OCI-LY1 (cell line): ENCODE measurements around the gene DIP2C.

Experiments
- EZH2 ChIP-seq: fragments of 200-600 bp; sonication (generic), shearing (Covaris generic); IDR thresholded peaks from 2 replicates; pipeline ENCODE4 v1.8.0; 2017; ENCODE audit warnings: borderline replicate concordance, mixed run types, mild to moderate bottlenecking, antibody characterized with exemption, low read length, moderate library complexity, mixed read lengths
- TF ChIP-seq, protein P1 (sequence below): fragments of 200-600 bp; sonication (generic), shearing (Covaris generic); IDR thresholded peaks from 2 replicates; pipeline ENCODE4 v1.5.1; 2017; ENCODE audit warnings: mild to moderate bottlenecking, antibody characterized with exemption, low read length, moderate library complexity, mixed read lengths

- TF ChIP-seq, protein P1, sequence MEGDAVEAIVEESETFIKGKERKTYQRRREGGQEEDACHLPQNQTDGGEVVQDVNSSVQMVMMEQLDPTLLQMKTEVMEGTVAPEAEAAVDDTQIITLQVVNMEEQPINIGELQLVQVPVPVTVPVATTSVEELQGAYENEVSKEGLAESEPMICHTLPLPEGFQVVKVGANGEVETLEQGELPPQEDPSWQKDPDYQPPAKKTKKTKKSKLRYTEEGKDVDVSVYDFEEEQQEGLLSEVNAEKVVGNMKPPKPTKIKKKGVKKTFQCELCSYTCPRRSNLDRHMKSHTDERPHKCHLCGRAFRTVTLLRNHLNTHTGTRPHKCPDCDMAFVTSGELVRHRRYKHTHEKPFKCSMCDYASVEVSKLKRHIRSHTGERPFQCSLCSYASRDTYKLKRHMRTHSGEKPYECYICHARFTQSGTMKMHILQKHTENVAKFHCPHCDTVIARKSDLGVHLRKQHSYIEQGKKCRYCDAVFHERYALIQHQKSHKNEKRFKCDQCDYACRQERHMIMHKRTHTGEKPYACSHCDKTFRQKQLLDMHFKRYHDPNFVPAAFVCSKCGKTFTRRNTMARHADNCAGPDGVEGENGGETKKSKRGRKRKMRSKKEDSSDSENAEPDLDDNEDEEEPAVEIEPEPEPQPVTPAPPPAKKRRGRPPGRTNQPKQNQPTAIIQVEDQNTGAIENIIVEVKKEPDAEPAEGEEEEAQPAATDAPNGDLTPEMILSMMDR, result no peak
- no peak for TF ChIP-seq EZH2
Measured at GRCh38 chr10:538895-539294, 150.6 kb downstream of the DIP2C start.
